GM19452 (cell line): ENCODE results near the gene SHOX.
"Not testable (repeated sequence)": the region's sequence is repeated elsewhere in the genome, so short reads cannot be mapped to it uniquely, and the experiment has no call there.

Source experiments
- ATAC-seq: cut with Tn5 transposase; IDR thresholded peaks from one replicate; pipeline ENCODE4 v1.9.1; 2021; ENCODE audit not compliant: unreplicated experiment

Gene SHOX

DNA sequence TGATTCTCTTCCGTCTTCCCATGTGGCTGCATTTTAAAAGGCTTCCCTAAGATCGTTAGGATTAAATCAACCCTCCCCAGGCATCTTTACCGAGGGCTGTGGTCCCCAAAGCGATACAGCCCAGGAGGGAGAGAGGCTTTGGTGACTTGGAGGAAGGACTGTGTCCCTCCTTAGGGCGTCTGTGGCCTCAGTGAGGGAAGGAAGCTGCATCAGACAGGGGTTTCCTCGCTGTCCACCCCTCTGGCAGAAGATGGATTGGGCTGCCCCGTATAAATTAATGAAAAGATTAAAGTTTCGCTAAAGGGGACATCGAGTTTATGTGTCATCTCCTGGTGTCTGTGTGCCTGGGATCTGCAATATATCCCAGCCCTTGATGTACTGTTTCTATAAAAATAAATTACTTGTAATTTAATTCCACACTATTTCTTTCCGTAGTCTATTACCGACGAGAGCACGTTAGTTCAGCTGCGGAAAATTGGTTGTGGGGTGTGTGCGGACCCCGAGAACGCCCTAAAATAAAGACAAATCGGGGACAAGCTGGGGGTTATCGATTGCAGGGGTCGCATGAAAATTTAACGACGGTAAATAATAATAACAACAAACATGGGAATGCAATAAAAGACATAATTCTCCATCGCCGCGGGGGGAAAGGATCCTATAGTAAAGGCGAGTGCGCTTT, 6.5 kb downstream of the SHOX start:
- no peak for ATAC-seq

DNA sequence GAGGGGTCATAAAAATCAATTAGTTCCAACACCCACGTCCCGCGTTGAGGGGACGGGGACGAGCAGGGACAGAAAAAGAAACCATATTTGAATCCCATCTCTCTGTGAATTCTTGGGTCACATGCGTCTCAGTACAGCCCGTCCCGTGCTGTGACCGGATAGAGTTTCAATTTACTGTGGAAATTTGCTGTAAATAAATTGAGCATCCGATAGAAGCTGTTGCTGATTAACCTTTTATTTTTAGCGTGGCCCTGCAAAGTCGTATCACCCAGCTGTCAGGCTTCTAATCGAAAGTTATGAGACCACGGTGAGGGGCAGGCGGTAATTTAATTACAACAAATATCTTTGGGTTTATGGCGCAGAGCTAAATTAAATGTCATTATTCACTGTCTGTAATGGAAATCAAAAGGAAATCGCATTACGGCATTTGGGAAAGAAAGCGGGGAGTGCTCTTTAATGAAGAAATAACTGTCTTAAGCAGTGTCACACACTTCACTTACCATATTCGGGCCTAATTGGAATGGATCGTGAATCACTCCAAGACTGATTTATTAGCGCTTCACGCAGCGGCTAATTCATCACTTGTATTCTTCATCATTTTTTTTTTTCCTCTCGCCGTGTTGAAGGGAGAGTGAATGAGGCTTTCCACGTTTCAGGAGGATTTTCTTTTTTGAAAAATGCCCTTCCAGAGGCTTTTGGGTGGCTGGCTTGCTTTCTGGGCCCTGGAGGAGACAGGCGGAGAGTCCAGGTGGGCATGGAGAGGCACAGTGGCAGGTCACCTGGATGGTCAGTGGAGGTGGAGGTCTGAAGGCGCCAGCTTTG, 7.3 kb downstream of the SHOX start:
- no peak for ATAC-seq

DNA sequence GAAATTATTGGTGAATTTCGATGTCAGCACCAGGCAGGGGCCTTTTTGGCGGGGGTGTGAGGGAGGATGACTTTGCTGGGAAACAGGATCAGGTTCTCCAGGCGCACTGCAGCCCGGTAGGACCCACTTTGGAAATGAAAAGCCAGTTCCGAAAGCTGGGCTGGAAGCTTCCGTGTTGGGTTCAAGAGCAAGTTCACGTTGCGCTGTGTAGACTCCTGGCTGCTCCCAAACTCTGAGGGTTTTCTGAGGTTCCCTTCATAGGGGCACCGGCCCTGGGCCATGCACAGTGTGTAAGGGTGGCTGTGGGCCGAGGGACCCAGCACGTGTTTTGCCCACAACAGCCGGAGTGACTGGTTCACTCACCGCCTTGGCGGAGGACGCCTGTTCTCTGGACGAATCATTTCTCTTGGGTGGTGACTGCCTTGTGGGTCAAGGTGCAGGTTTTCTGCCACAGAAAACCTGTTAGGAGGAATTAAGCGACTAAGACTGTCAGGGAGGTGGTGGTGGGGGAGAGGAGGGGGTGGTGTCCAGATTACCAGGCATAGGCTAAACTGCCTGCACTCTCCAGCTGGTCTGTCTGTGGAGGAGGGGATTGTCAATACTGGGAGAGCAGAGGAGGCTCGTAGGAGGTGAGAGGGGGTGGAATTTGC, 8.0 kb downstream of the SHOX start:
- ATAC-seq = no peak

DNA sequence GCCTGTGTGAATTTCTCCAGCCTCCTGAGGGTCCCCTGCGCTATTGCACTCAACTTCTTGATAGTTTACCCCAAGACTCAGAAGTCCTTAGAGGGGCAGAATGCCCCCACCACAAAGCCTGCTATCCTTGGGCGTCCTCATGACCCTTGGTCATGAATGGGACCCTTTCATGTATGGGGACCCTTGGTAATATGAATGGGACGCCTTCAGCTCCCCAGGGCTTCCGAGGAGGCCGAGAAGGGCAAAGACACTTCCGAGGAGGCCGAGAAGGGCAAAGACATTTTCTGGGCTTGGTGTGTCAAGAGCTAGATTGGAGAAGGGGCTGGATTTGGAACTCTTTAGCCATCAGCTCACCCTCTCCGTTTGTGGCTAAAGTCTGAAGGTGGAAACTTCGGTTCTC, 8.6 kb downstream of the SHOX start:
- ATAC-seq = no peak

DNA sequence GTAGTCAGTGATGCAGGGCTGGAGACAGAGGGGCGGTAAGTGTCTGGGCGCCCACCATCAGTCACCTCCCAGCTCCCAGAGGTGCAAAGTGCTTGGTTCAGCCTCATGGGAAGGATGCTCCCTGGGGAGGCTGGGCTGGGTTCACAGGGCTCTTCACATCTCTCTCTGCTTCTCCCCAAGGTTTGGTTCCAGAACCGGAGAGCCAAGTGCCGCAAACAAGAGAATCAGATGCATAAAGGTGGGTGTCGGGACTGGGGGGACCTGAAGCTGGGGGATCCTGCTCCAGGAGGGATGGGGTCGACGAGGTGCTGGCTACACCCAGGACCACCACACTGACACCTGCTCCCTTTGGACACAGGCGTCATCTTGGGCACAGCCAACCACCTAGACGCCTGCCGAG, 10.1 kb downstream of the SHOX start:
- ATAC-seq = no peak

DNA sequence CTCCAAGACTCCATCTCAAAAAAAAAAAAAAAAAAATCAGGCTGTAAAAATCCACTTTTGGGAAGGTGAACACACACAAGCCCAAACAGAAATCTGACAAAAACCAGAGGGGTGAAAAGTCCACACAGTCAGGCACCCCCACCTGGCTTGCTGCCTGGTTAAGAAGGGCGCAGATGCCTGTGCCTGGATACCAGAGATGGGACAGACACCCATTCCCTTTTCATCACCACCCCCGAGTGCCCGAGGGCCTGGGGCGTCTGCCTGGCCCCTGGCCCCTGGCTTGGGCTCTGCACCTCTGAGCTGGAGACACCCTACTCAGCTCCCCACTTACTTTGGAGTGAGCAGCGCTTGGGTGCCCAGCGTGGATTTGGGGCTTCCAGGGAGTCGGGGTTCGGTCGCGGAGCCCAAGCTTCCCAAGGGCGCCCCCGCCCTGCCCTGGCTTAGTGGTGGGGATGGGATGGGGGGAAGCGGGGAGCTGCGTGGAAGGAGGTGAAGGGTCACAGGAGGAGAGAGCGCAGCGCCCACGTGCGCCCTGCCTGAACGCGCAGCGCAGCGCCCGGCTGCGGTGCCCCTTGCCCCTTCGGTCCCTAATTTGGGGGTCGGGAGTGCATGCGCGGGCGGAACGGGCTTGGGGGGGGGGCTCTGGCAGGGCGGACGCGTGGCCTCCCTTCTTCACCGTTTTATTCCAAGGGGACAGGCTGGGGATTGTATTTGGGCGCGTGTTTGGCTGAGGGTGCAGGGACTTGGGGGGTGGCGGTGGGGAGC, 11.3 kb downstream of the SHOX start:
- ATAC-seq = no peak

DNA sequence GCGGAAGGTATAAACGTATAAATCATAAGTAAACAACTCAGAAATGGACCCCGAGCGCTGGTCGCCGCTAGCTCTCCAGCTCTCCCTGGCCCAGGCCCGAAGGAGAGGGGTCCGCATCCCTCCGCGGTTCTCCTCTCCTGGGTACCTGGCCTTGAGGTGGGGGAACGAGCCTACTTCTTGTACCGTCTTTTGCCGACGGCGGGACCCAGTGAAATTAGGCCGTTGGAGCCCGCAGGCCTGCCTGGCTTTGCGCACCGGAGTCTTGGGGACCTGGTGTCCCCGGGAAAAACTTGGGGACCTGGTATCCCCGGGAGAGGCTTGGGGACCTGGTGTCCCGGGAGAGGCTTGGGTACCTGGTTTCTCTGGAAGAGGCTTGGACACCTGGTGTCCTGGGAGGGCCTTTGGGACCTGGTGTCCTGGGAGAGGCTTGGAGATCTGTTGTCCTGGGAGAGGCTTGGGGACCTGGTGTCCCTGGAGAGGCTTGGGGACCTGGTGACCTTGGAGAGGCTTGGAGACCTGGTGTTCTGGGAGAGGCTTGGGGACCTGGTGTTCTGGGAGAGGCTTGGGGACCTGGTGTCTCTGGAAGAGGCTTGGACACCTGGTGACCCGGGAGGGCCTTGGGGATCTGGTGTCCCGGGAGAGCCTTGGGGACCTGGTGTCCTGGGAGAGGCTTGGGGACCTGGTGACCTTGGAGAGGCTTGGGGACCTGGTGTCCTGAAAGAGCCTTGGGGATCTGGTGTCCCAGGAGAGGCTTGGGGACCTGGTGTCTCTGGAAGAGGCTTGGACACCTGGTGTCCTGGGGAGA, 12.0 kb downstream of the SHOX start:
- no peak for ATAC-seq

DNA sequence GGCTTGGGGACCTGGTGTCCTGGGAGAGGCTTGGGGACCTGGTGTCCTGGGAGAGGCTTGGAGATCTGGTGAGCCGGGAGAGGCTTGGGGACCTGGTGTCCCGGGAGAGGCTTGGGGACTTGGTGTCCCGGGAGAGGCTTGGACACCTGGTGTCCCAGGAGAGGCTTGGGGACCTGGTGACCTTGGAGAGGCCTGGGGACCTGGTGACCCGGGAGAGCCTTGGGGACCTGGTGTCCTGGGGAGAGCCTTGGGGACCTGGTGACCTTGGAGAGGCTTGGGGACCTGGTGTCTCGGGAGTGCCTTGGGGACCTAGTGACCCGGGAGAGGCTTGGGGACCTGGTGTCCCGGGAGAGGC, 12.6 kb downstream of the SHOX start:
- no peak for ATAC-seq

DNA sequence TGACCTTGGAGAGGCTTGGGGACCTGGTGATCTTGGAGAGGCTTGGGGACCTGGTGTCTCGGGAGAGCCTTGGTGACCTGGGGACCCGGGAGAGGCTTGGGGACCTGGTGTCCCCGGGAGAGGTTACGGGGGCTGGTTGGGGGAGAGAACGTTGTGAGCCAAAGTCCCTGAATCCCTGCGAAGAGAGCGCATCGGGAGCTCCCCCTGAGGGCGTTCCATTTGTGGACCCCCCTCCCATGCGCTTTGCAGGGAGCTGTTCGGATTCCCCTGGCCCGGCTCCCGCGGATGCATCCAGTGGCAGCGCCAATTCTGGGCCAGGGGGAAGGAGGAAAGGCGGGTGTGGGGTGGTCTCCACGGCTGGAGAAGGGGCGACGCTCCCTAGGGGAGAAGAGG, 13.3 kb downstream of the SHOX start:
- no peak for ATAC-seq

DNA sequence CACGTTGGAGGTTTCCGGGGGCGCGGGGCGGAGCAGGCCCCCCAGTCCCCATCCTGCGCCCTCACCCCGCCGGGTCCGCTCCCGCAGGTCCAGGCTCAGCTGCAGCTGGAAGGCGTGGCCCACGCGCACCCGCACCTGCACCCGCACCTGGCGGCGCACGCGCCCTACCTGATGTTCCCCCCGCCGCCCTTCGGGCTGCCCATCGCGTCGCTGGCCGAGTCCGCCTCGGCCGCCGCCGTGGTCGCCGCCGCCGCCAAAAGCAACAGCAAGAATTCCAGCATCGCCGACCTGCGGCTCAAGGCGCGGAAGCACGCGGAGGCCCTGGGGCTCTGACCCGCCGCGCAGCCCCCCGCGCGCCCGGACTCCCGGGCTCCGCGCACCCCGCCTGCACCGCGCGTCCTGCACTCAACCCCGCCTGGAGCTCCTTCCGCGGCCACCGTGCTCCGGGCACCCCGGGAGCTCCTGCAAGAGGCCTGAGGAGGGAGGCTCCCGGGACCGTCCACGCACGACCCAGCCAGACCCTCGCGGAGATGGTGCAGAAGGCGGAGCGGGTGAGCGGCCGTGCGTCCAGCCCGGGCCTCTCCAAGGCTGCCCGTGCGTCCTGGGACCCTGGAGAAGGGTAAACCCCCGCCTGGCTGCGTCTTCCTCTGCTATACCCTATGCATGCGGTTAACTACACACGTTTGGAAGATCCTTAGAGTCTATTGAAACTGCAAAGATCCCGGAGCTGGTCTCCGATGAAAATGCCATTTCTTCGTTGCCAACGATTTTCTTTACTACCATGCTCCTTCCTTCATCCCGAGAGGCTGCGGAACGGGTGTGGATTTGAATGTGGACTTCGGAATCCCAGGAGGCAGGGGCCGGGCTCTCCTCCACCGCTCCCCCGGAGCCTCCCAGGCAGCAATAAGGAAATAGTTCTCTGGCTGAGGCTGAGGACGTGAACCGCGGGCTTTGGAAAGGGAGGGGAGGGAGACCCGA, 14.0 kb downstream of the SHOX start:
- ATAC-seq = no peak

DNA sequence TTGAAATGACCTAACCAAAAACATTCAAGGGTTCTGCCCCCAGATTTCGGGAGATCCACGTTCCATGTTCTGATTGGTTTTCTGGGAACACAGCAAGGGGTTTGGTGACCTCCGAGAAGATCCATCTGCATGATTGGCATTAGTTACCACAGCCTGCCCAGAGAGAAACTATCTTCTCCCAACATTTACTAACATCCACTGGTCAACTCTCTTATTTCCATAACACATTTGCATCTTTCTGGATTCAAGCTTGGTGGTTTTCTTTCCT, 15.6 kb downstream of the SHOX start:
- ATAC-seq = no peak

DNA sequence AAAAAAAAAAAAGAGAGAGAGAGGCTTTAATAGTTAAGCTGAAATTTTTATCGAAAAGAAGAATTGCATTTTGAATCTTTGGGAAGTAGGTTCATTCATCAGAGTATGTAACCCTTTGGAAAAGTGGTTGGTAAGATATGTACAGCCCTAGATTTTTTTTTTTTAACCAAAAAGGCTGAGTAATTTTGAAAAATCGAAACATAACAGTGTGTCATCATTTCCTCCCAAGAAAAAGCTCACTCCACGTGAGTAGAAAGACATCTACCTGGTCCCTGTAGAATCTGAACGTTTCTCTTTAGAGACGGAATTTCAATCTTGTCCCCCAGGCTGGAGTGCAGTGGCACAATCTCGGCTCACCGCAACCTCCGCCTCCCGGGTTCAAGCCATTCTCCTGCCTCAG, 16.2 kb downstream of the SHOX start:
- ATAC-seq = no peak

DNA sequence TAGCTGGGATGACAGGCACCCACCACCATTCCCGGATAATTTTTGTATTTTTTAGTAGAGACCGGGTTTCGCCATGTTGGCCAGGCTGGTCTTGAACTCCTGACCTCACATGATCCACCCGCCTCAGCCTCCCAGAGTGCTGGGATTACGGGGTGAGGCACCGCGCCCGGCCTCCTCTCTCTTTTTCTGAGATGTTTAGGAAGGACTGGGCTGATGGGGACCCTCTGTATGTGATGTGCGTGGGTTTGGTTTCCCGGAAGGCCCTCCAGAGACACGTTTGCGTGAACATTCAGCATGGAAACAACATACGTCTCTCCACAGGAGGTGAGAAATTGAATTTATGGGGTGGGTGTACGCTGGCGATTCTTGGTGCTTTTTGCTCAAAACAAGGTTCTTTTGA, 18.6 kb downstream of the SHOX start:
- no peak for ATAC-seq

DNA sequence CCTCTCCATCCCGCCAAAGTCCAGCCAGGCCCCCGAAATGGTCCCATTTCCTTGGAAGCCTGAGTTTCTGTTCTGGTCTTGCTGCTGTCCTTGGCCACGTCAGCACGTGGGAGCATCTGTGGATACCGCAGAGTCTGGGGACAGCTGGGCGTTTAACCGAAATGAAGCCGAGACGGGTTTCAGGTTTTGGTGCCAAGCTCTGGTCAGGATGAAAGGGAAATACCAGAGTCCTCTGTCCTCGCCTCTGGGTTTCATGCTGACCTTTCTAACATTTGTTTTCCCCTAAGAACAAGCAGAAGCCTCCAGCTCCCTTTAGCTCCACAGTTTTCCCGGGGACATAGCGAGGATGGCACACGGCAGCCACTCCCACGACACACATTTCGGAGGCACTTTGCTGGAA, 19.7 kb downstream of the SHOX start:
- ATAC-seq = no peak

DNA sequence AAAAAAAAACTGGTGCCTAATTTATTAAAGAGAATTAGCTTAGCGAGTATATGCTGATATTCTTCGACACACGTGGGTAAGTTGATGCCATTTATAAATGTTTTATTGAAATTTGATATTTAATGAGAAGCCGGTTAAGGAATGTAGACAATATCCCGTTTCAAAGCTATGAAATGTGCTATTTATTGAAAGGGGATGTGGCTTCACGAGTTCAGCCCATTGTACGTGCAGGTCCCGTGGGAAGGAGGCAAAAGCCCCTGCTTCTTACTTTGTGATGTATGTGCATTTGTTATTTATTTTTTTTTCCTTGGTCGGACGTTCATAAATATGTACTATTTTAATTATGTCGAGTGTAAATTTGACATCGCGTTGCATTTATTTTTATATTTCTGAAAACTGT, 20.2 kb downstream of the SHOX start:
- no peak for ATAC-seq

DNA sequence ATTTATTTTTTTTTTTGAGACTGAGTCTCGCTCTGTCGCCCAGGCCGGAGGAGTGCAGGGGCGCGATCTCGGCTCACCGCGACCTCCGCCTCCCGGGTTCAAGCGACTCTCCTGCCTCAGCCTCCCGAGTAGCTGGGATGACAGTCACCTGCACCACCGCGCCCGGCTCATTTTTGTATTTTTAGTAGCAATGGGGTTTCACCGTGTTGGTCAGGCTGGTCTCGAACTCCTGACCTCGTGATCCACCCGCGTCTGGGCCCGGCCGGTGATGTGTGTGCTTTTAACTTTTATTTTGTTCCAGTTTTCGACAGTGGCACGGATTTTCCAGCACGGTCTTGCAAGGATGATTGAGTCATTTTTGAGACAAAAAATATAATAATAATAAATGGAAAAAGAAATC, 21.3 kb downstream of the SHOX start:
- ATAC-seq = not testable (repeated sequence)

DNA sequence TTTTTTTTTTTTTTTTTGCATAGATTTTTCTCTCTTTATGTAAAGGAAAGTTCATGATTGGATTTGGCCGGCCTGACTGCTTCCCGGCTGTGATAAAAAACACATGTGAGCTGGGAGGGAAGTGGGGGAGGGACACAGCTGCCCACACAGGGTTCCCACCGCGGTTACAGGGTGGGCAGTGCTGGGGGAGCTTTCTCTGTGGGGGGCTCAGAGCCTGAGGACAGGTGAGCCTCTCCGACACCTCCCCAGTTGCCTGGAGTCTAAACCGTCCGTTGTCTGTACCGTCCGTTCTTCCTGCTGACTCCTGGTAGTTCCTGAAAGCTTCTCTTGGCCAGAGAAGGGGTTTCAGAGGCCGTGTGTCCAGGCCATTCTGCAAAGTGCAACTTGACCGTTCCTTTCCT, 21.8 kb downstream of the SHOX start:
- ATAC-seq = no peak

DNA sequence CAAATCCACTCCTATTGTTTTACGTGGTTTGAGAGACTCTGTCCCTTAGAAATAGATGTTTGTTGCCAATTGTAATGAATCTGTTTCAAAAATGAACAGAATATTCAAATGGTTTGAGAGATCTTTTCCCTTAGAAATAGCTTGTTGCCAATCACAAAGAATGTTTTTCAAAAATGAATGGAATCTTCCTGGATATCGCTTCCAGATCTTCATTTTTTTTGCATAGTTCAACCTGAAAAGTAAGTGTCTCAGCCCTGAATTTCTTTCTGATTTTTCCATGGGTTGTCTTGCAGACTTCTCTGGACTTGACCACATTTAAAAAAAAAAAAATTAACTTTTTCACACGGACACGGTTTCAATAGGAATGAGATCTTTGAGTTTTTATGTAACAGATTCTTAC, 22.7 kb downstream of the SHOX start:
- ATAC-seq = no peak

DNA sequence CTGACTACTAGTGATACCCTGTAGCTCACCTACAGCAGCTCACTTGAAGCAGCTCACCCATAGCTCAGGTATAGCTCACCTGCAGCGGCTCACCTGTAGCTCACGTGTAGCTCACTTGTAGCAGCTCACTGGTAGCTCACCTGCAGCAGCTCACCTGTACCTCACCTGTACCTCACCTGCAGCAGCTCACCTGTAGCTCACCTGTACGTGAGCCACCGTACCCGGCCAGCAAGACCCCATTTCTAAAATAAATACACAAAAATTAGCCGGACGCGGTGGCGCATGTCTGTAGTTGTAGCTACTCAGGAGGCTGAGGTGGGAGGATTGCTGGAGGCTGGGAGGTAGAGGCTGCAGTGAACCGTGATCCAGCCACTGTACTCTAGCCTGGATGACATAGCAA, 30.6 kb downstream of the SHOX start:
- no peak for ATAC-seq

DNA sequence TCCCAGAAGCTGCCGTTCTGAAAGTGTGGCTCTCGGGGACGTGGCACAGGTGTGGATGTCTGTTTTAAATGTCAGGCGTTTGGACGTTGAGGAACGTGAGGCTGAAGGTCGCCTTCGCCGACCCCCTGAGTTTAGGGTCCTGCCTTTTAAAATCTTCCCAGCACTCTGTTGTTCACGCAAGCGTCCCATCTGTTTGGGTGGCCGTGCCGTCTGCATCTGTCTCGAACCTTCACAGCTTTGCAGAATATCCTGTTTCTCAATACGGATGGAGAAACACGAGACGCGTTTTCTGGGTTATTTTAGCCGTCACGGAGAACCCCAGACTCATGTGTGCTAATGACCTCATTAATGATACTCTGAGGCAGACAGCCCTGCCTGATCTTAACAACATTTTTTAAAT, 31.5 kb downstream of the SHOX start:
- no peak for ATAC-seq
